ENCODE data around the gene RASL11A. TPM values are rescaled to one million over a fixed set of nuclear protein-coding genes. Genes with fewer than 3 reads are reported as not detected.

Gene RASL11A
- total and polyA plus RNA-seq, 2 of the 8 experiments (the other 6 are each of a cell fraction or from before 2014, with no cell fraction given), result 2.9 to 6.8 TPM

DNA sequence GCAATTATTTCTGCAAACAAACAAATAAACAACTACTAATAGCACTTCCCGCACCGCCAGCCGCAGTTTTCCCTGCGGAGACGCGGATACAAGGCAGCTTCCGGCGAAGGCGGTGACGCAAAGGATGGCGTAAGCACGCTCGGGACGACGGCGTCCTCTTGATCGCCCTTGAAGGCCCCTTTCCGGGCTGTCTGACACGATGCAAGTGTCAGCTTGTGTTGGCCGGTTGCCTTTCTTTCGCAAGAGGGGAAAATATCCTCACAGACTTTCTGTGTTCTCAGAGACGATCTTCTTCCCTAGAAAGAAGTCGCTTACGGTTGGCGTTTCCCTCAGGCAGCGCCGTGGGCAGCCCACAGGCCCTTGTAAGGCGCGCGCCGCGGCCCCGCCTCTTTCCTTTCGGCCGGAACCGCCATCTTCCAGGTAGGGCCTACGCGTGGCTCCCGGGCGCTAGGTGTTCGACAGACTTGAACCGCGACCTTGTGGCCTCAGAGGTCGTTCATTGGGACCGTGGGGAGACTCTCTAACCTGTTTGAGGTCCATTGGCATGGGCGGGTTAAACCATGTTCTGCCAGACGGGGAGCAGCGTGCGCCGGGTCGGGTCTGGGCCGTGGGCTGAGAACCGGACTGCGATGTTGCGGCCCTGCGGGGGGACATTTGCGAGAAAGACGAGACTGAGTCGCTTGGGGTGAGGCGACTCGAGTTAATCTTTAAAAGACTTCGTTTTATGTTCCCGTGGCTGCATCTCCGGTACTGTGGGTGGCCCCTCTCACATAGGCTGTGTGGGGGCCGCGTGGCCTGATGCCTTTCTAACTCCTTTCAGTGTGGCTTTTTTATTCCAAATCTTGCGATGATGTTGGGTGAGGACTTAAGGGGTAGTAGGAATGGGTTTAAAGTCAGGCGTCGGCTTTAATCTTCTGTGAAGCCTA lies 19.2 kb upstream of the RASL11A start, which contains the start of gene RPL21 (continued):
- TF ChIP-seq CHD2 (IDR thresholded peaks at IDR 0.05; ENCODE audit: low read length), result no peak
- TF ChIP-seq POU5F1 (IDR thresholded peaks at IDR 0.05; ENCODE audit: low read depth, low read length), result no peak
- TF ChIP-seq SIRT6 (IDR thresholded peaks at IDR 0.05; ENCODE audit: low read length), result no peak
- peak; percentile 95 for TF ChIP-seq PHF8 (conservative IDR thresholded peaks at IDR 0.05; ENCODE audit: low read depth, low read length)
- TF ChIP-seq SUZ12 (IDR thresholded peaks at IDR 0.05; ENCODE audit: low read length), result no peak
- TF ChIP-seq, protein P1, sequence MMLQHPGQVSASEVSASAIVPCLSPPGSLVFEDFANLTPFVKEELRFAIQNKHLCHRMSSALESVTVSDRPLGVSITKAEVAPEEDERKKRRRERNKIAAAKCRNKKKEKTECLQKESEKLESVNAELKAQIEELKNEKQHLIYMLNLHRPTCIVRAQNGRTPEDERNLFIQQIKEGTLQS (IDR thresholded peaks at IDR 0.05; ENCODE audit: insufficient read depth, low read depth, low read length), result no peak
- no peak for TF ChIP-seq BACH1 (IDR thresholded peaks at IDR 0.05; ENCODE audit: low read length)
- TF ChIP-seq KDM4A (IDR thresholded peaks at IDR 0.05; ENCODE audit: low read depth, low read length, severe bottlenecking), result peak; percentile 50
- TF ChIP-seq NANOG (IDR thresholded peaks at IDR 0.05; ENCODE audit: insufficient read depth, low read depth, low read length, poor library complexity, severe bottlenecking), result peak; percentile 58
- TF ChIP-seq BRCA1 (IDR thresholded peaks at IDR 0.05; ENCODE audit: low read depth, low read length), result no peak
- TF ChIP-seq CHD1 (IDR thresholded peaks at IDR 0.05; ENCODE audit: low read depth, low read length), result peak; percentile 53; the same call in 1 of the 2 replicates
- no peak for TF ChIP-seq SIX5 (IDR thresholded peaks at IDR 0.05; ENCODE audit: low read depth, low read length)
- TF ChIP-seq EP300 (IDR thresholded peaks at IDR 0.05; ENCODE audit: borderline replicate concordance in 1 of 2, low read depth in 2 of 2, low read length in 2 of 2), result peak in 1 of 2 experiments; percentile 48; a peak in 1 of 3 replicates
- TF ChIP-seq SP2 (IDR thresholded peaks at IDR 0.05; ENCODE audit: low read length), result no peak
- no peak for TF ChIP-seq EGR1 (IDR thresholded peaks at IDR 0.05; ENCODE audit: borderline replicate concordance, low read depth, low read length)
- TF ChIP-seq SP1 (IDR thresholded peaks at IDR 0.05; ENCODE audit: low read depth, low read length), result peak; percentile 69; the same call in 1 of the 2 replicates
- TF ChIP-seq, protein P2, sequence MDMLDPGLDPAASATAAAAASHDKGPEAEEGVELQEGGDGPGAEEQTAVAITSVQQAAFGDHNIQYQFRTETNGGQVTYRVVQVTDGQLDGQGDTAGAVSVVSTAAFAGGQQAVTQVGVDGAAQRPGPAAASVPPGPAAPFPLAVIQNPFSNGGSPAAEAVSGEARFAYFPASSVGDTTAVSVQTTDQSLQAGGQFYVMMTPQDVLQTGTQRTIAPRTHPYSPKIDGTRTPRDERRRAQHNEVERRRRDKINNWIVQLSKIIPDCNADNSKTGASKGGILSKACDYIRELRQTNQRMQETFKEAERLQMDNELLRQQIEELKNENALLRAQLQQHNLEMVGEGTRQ (IDR thresholded peaks at IDR 0.05; ENCODE audit: low read length), result no peak
- peak; percentile 56; the same call in 1 of the 2 replicates for TF ChIP-seq JUND (IDR thresholded peaks at IDR 0.05; ENCODE audit: low read length)
- TF ChIP-seq RBBP5 (IDR thresholded peaks at IDR 0.05; ENCODE audit: borderline replicate concordance, low read depth, low read length), result peak; percentile 64; the same call in 1 of the 2 replicates
- peak; percentile 98 for TF ChIP-seq TAF1 (IDR thresholded peaks at IDR 0.05; ENCODE audit: low read depth, low read length)
- 0 out of 4 replicates have a peak, but pooled peaks of 1 of the 2 experiments have one; percentile 2 for TF ChIP-seq RAD21 (IDR thresholded peaks at IDR 0.05 in 1 of 2, conservative IDR thresholded peaks at IDR 0.05 in 1 of 2; ENCODE audit: low read depth in 2 of 2, low read length in 2 of 2)
- TF ChIP-seq TCF12 (IDR thresholded peaks at IDR 0.05; ENCODE audit: low read depth, low read length), result no peak

Data from H1 (cell line).